OCI-LY1 (cell line): ENCODE results near the gene SLC25A25.

Experiments
- CTCF ChIP-seq: fragments of 200-600 bp; sonication (generic), shearing (Covaris generic); IDR thresholded peaks from 2 replicates; pipeline ENCODE4 v1.5.1; 2017; ENCODE audit warnings: mild to moderate bottlenecking, antibody characterized with exemption, low read length, moderate library complexity, mixed read lengths
- EZH2 ChIP-seq: fragments of 200-600 bp; sonication (generic), shearing (Covaris generic); IDR thresholded peaks from 2 replicates; pipeline ENCODE4 v1.8.0; 2017; ENCODE audit warnings: borderline replicate concordance, mixed run types, mild to moderate bottlenecking, antibody characterized with exemption, low read length, moderate library complexity, mixed read lengths

- TF ChIP-seq CTCF: no peak
- no peak for TF ChIP-seq EZH2
These were observed 10.2 kb upstream of the SLC25A25 start for GRCh38 chr9:128057724-128058409.
